COLO668 (cell line): Measurements from ENCODE around the gene PRRG1.
A peak's percentile ranks its signal among the peaks of the same experiment; 100 is the strongest.
"Not testable (repeated sequence)": the region's sequence is repeated elsewhere in the genome, so short reads cannot be mapped to it uniquely, and the experiment has no call there.

Source experiments
- DNase-seq: peaks from one replicate; lab custom pipeline; 2025; ENCODE audit not compliant: unreplicated experiment; lab: John Stamatoyannopoulos, UW

Gene PRRG1

GRCh38 chrX:37371578-37371991, 22.4 kb downstream of the PRRG1 start:
- no peak for DNase-seq

- no peak for DNase-seq
Observed at GRCh38 chrX:37378404-37378803, 29.2 kb downstream of the PRRG1 start.

DNA sequence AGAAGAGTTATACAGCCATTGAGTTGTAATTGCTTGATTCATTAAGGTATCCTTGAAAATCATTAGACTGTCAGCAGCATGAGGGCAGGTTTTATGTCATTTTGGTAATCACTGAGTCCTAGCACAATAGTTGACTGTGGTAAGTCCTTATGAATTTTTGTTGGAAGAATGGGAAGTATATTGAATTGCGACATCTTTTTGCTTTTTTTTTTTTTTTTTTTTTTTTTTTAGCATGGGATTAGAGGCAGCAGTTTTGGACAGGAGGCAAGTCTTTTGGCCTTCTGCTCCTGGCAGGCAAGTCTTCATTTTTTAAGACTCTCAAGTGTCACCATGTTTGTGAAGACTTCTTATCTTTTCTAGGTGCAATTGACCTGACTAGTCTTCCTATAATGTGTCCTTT, 29.7 kb downstream of the PRRG1 start:
- DNase-seq: no peak

- DNase-seq: no peak
Observed at GRCh38 chrX:37380256-37380655, 31.1 kb downstream of the PRRG1 start.

DNA sequence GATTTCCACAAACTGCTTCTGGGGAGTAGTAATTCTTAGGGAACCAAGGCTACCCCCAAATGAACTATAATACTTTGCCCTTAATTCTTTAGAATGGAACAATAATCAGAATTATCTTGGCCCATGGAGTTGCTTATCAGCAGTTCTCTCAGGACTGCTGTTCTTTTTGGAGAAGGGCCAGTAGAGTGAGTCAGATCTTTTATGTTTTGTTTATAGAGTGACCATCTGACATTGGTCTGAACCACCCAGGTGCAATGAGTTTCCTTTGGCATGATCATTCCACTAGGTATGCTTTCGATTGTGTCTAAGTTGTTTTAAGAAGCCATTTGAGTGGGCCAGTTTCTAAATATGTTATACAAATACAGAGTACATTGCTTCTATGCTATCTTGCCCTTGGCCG, 31.8 kb downstream of the PRRG1 start:
- DNase-seq: peak; percentile 2

GRCh38 chrX:37383313-37383712, 34.1 kb downstream of the PRRG1 start:
- no peak for DNase-seq

DNA sequence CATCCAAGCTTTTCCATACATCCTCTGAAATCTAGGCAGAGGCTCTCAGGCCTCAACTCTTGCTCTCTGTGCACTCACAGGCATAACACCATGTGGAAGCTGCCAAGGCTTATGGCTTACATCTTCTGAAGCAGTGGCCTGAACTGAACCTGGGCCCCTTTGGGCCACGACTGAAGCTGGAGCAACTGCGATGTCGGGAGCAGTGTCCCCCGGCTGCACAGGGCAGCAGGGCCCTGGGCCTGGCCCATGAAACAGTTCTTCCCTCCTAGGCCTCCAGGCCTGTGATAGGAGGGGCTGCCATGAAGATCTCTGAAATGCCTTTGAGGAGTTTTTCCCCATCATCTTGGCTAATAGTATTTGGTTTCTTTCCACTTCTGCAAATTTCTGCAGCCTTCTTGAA, 39.2 kb downstream of the PRRG1 start:
- DNase-seq: no peak

DNA sequence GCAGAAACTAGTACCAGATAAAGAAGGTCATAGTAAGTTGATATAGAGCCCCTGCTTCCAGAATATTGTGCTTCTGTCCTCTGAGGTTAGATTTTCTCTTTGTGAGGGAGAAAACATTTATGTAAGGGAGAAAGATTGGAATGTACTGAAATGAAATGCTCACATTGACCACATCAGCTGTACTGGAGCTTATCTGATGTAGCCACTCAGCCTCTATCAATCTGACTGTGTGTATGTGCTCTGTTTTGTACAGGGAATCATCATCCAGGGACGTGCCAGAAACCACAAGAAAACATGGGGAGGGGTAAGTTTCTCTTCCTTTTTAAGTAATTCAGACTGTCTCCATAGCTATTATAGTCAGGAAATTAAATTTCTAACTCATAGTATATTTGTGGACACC, 56.8 kb downstream of the PRRG1 start:
- DNase-seq: no peak

GRCh38 chrX:37407736-37408135, 58.6 kb downstream of the PRRG1 start:
- DNase-seq: no peak

DNA sequence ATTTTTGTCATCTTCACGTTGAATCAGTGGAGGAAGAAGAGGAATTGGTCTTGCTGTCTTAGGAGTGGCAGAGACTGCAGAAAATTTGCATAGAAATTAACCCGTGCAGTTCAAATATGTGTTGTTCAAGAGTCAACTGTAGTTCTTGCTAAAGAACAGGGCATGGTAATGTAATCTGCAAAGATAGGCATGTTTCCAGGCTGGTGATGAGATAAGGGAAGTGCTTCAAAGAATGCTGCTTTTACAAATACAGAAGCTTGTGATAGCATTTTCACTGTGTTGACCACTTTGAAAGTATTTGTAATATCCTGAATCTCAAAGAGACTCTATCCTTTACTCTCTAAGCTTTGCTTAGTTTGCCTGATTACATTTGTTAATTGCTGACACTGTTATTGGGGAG, 60.1 kb downstream of the PRRG1 start:
- no peak for DNase-seq

DNA sequence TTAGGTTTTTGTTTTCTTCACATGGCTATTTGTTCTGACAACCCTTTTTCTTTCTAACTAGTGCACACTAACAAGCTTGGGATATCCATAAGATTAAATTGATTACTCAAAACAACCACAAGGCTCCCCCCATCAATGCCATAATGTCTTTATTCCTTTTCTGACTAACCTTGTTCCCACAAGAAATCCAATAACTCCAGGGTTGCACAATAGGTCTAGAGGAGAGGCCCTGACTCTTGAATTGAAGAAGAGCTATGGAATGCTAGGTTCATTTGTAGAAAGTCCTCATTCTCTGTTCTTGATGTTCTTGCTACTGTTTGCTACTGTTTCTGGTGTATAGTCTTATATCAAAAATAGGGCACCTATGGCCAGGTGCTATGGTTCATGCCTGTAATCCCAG, 71.0 kb downstream of the PRRG1 start:
- DNase-seq: no peak

- DNase-seq: no peak
Observed at GRCh38 chrX:37420756-37421155, 71.6 kb downstream of the PRRG1 start.

- DNase-seq: peak; percentile 1
Observed at GRCh38 chrX:37424000-37424429, 74.9 kb downstream of the PRRG1 start.

- no peak for DNase-seq
Observed at GRCh38 chrX:37425370-37425769, 76.2 kb downstream of the PRRG1 start.

GRCh38 chrX:37428962-37429361, 79.8 kb downstream of the PRRG1 start:
- not testable (repeated sequence) for DNase-seq

- DNase-seq: no peak
Observed at GRCh38 chrX:37434362-37434761, 85.2 kb downstream of the PRRG1 start.

DNA sequence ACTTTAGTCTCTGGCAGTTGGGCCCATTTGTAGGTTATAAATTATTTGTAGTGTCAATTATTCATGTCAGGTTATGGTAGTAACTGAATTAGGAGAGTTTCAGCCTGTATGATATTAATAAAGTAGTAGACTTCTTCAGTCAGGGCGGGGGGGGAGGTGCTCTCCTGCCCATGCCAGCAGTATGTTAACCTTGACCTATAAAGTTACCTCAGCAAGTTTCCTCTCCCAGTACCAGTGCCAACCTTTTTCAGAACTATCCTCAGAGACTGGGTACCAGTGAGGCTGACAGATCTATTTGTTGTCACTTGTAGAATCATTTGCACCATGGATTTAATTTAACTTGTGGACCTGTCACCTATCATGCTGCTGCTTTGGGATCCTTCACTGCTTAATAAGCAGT, 88.0 kb downstream of the PRRG1 start:
- DNase-seq: no peak

DNA sequence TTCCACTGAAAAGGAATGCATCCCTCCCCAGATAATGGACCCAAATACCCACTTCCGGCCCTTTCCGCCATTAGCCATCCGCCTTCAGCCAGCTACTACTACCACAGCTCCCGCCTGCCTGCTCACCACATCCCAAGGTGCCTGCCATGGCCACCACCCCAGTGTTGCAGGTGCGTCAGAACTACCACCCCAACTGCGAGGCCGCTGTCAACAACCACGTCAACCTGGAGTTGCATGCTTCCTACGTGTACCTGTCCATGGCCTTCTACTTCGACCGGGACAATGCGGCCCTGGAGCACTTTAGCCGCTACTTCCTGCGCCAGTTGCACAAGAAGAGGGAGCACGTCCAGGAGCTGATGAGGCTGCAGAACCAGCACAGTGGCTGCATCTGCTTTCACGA, 92.2 kb downstream of the PRRG1 start:
- DNase-seq: no peak

GRCh38 chrX:37445182-37445581, 96.0 kb downstream of the PRRG1 start:
- no peak for DNase-seq

DNA sequence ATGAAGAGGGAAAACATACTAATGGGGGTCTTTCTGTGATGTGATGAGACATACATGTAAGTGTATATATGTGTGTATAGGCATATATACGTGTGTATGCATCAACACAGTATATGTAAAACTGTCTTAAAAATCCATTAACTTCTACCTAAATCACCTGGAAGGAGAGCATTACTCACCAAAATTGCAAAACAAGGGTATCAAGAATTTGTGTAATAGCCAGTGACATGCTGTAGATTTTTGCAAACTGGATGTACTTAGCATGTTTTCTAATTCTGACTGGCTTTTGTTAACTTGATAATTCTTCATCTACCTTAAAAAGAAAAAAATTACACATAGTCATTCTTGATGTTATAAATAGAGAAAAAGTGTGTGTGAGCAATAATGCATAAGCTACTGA, 104.7 kb downstream of the PRRG1 start:
- DNase-seq: no peak

- DNase-seq: no peak
Observed at GRCh38 chrX:37454537-37455285, 105.5 kb downstream of the PRRG1 start.

GRCh38 chrX:37455381-37455780, 106.2 kb downstream of the PRRG1 start:
- DNase-seq: no peak

GRCh38 chrX:37460285-37460684, 111.1 kb downstream of the PRRG1 start:
- not testable (repeated sequence) for DNase-seq
